Mammary epithelial cell (primary cell): Measurements from ENCODE around the gene FUT6.

Experiments
- CTCF ChIP-seq, 2 donors: IDR thresholded peaks in 1 of 2; conservative IDR thresholded peaks in 1 of 2; 2 replicates each; pipeline ENCODE4 v1.5.1; 2011 to 2012; ENCODE audit warnings: inconsistent platforms in 2 of 2, low read length in 2 of 2, mild to moderate bottlenecking in 2 of 2, control low read depth in 1 of 2, low read depth in 1 of 2; ENCODE audit not compliant: insufficient read depth in 1 of 2; ENCODE audit errors: extremely low read depth in 1 of 2
- EZH2 ChIP-seq: IDR thresholded peaks from 2 replicates; pipeline ENCODE4 v1.6.1; 2012; ENCODE audit warnings: low read length, inconsistent platforms, borderline replicate concordance

GRCh38 chr19:5787409-5788182 is 51.9 kb downstream of the FUT6 start:
- no peak for TF ChIP-seq CTCF (conservative IDR thresholded peaks at IDR 0.05 in 1 of 2, IDR thresholded peaks at IDR 0.05 in 1 of 2; ENCODE audit: extremely low read depth in 1 of 2, insufficient read depth in 1 of 2, low read depth in 1 of 2, low read length in 2 of 2)
- no peak for TF ChIP-seq EZH2
